HepG2 (cell line): ENCODE data around the gene RAB3GAP1. TPM values are rescaled to one million over a fixed set of nuclear protein-coding genes. Genes with fewer than 3 reads are reported as not detected.

Source experiments
- MXD4 ChIP-seq: IDR thresholded peaks from 2 replicates; pipeline ENCODE4 v1.6.1; 2016; ENCODE audit warnings: mild to moderate bottlenecking, missing biosample characterization, missing genetic modification reagents
- SAP130 ChIP-seq: IDR thresholded peaks from 2 replicates; pipeline ENCODE4 v1.6.1; 2016; ENCODE audit warnings: low read depth
- ZNF572 ChIP-seq: sonication (generic); formaldehyde crosslinking; IDR thresholded peaks from 2 replicates; pipeline ENCODE4 v1.5.1; 2020; ENCODE audit warnings: mild to moderate bottlenecking, missing genetic modification reagents
- ZNF83 ChIP-seq: sonication (generic); formaldehyde crosslinking; IDR thresholded peaks from 2 replicates; pipeline ENCODE4 v1.4.0; 2020; ENCODE audit warnings: missing genetic modification reagents, mild to moderate bottlenecking, borderline replicate concordance
- polyA plus RNA-seq, 8 experiments: library from polyadenylated mRNA; depleted of rRNA in 3 of 8; stranded (reverse) in 7 of 8; unstranded in 1 of 8; fragments of >200 nt; fragmentation: Illumina TruSeq in 4 of 8; extraction: Trizol in 4 of 8; gene quantifications; 2 replicates each; pipeline versions ENCODE4 v1.2.1 to v1.2.3, GENCODE V29; 2011 to 2016; ENCODE audit warnings: low read depth in 4 of 8, missing spikeins in 1 of 8, mixed read lengths in 1 of 8; ENCODE audit not compliant: insufficient read depth in 1 of 8
- total RNA-seq, 5 experiments: library from RNA; depleted of rRNA; stranded (reverse); fragments of >200 nt; fragmentation: Illumina TruSeq; extraction: Trizol; gene quantifications; 2 replicates each; pipeline ENCODE4 v1.2.3, GENCODE V29; 2016; ENCODE audit warnings: low read depth in 1 of 5
- TF ChIP-seq, protein P1 (sequence below): sonication (generic); formaldehyde crosslinking; IDR thresholded peaks from 2 replicates; pipeline ENCODE4 v1.4.0; 2020; ENCODE audit warnings: missing genetic modification reagents, borderline replicate concordance
- TF ChIP-seq, protein P2 (sequence below): sonication (generic); formaldehyde crosslinking; IDR thresholded peaks from 2 replicates; pipeline ENCODE4 v1.4.0; 2020; ENCODE audit warnings: missing genetic modification reagents, mild to moderate bottlenecking, borderline replicate concordance
- TF ChIP-seq, protein P3 (sequence below): sonication (generic); formaldehyde crosslinking; IDR thresholded peaks from 2 replicates; pipeline ENCODE4 v1.4.0; 2020; ENCODE audit warnings: mild to moderate bottlenecking, missing genetic modification reagents
- TF ChIP-seq, protein P4 (sequence below): sonication (generic); formaldehyde crosslinking; IDR thresholded peaks from 2 replicates; pipeline ENCODE4 v1.4.0; 2020; ENCODE audit warnings: missing genetic modification reagents
- TF ChIP-seq, protein P5 (sequence below): fragments of 450-650 bp; IDR thresholded peaks from 2 replicates; pipeline ENCODE4 v1.6.1; 2017; ENCODE audit warnings: mild to moderate bottlenecking

The RAB3GAP1 gene
- total and polyA plus RNA-seq, 2 of the 13 experiments (the other 11 are each of a cell fraction or from before 2014, with no cell fraction given), result 15.2 to 48.8 TPM

DNA sequence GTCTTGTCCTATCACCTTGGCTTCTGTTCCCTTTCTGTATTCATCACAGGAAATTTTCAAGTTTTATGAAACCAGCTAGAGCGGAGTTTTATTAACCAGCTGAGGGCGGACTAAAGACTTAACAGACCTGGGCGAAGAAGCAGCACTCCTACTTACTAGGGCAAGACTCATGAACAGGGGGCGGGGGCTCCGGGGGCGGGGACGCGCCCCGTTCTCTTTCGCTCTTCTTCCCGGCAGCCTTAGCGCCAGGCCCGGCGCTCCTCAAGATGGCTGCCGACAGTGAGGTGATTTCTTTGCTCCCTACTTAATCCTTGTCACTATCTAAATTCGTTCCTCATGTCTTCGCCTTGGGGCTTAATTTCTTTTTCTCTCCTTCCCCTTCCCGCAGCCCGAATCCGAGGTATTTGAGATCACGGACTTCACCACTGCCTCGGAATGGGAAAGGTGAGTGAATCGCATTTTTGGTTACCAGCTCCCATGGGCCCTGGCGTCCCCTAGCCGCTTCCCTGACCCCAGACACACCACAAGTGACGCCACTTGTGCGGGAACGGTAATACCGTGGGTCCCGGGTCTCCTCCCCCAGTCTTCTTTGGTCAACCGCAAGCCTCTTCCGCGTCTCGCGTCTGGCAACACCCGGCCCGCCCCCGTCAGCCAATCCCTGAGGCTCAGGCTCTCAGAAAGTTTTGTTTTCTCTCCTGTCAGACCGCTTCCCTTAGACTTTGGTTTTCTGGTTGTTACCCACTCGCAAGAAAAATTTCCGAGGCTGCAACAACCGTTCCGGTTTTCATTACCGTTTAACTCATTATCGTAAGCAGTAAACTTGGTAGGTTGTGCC is at the start of gene RAB3GAP1 (continued):
- TF ChIP-seq, protein P1, sequence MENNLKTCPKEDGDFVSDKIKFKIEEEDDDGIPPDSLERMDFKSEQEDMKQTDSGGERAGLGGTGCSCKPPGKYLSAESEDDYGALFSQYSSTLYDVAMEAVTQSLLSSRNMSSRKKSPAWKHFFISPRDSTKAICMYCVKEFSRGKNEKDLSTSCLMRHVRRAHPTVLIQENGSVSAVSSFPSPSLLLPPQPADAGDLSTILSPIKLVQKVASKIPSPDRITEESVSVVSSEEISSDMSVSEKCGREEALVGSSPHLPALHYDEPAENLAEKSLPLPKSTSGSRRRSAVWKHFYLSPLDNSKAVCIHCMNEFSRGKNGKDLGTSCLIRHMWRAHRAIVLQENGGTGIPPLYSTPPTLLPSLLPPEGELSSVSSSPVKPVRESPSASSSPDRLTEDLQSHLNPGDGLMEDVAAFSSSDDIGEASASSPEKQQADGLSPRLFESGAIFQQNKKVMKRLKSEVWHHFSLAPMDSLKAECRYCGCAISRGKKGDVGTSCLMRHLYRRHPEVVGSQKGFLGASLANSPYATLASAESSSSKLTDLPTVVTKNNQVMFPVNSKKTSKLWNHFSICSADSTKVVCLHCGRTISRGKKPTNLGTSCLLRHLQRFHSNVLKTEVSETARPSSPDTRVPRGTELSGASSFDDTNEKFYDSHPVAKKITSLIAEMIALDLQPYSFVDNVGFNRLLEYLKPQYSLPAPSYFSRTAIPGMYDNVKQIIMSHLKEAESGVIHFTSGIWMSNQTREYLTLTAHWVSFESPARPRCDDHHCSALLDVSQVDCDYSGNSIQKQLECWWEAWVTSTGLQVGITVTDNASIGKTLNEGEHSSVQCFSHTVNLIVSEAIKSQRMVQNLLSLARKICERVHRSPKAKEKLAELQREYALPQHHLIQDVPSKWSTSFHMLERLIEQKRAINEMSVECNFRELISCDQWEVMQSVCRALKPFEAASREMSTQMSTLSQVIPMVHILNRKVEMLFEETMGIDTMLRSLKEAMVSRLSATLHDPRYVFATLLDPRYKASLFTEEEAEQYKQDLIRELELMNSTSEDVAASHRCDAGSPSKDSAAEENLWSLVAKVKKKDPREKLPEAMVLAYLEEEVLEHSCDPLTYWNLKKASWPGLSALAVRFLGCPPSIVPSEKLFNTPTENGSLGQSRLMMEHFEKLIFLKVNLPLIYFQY (CRISPR knock-in tag), result no peak
- TF ChIP-seq, protein P2, sequence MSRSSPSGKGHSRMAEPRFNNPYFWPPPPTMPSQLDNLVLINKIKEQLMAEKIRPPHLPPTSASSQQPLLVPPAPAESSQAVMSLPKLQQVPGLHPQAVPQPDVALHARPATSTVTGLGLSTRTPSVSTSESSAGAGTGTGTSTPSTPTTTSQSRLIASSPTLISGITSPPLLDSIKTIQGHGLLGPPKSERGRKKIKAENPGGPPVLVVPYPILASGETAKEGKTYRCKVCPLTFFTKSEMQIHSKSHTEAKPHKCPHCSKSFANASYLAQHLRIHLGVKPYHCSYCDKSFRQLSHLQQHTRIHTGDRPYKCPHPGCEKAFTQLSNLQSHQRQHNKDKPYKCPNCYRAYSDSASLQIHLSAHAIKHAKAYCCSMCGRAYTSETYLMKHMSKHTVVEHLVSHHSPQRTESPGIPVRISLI (CRISPR knock-in tag), result no peak
- TF ChIP-seq MXD4, result peak; percentile 44; the same call in 1 of the 2 replicates
- TF ChIP-seq, protein P3, sequence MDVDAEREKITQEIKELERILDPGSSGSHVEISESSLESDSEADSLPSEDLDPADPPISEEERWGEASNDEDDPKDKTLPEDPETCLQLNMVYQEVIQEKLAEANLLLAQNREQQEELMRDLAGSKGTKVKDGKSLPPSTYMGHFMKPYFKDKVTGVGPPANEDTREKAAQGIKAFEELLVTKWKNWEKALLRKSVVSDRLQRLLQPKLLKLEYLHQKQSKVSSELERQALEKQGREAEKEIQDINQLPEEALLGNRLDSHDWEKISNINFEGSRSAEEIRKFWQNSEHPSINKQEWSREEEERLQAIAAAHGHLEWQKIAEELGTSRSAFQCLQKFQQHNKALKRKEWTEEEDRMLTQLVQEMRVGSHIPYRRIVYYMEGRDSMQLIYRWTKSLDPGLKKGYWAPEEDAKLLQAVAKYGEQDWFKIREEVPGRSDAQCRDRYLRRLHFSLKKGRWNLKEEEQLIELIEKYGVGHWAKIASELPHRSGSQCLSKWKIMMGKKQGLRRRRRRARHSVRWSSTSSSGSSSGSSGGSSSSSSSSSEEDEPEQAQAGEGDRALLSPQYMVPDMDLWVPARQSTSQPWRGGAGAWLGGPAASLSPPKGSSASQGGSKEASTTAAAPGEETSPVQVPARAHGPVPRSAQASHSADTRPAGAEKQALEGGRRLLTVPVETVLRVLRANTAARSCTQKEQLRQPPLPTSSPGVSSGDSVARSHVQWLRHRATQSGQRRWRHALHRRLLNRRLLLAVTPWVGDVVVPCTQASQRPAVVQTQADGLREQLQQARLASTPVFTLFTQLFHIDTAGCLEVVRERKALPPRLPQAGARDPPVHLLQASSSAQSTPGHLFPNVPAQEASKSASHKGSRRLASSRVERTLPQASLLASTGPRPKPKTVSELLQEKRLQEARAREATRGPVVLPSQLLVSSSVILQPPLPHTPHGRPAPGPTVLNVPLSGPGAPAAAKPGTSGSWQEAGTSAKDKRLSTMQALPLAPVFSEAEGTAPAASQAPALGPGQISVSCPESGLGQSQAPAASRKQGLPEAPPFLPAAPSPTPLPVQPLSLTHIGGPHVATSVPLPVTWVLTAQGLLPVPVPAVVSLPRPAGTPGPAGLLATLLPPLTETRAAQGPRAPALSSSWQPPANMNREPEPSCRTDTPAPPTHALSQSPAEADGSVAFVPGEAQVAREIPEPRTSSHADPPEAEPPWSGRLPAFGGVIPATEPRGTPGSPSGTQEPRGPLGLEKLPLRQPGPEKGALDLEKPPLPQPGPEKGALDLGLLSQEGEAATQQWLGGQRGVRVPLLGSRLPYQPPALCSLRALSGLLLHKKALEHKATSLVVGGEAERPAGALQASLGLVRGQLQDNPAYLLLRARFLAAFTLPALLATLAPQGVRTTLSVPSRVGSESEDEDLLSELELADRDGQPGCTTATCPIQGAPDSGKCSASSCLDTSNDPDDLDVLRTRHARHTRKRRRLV (CRISPR knock-in tag), result no peak
- no peak for TF ChIP-seq ZNF572
- peak; percentile 92 for TF ChIP-seq SAP130 (CRISPR knock-in tag)
- TF ChIP-seq ZNF83 (CRISPR knock-in tag), result peak; percentile 72; the same call in 1 of the 2 replicates
- TF ChIP-seq, protein P4, sequence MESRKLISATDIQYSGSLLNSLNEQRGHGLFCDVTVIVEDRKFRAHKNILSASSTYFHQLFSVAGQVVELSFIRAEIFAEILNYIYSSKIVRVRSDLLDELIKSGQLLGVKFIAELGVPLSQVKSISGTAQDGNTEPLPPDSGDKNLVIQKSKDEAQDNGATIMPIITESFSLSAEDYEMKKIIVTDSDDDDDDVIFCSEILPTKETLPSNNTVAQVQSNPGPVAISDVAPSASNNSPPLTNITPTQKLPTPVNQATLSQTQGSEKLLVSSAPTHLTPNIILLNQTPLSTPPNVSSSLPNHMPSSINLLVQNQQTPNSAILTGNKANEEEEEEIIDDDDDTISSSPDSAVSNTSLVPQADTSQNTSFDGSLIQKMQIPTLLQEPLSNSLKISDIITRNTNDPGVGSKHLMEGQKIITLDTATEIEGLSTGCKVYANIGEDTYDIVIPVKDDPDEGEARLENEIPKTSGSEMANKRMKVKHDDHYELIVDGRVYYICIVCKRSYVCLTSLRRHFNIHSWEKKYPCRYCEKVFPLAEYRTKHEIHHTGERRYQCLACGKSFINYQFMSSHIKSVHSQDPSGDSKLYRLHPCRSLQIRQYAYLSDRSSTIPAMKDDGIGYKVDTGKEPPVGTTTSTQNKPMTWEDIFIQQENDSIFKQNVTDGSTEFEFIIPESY (CRISPR knock-in tag), result no peak
- TF ChIP-seq, protein P5, sequence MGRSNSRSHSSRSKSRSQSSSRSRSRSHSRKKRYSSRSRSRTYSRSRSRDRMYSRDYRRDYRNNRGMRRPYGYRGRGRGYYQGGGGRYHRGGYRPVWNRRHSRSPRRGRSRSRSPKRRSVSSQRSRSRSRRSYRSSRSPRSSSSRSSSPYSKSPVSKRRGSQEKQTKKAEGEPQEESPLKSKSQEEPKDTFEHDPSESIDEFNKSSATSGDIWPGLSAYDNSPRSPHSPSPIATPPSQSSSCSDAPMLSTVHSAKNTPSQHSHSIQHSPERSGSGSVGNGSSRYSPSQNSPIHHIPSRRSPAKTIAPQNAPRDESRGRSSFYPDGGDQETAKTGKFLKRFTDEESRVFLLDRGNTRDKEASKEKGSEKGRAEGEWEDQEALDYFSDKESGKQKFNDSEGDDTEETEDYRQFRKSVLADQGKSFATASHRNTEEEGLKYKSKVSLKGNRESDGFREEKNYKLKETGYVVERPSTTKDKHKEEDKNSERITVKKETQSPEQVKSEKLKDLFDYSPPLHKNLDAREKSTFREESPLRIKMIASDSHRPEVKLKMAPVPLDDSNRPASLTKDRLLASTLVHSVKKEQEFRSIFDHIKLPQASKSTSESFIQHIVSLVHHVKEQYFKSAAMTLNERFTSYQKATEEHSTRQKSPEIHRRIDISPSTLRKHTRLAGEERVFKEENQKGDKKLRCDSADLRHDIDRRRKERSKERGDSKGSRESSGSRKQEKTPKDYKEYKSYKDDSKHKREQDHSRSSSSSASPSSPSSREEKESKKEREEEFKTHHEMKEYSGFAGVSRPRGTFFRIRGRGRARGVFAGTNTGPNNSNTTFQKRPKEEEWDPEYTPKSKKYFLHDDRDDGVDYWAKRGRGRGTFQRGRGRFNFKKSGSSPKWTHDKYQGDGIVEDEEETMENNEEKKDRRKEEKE, result no peak
